ENCODE measurements around the gene NPW.

The NPW gene

GRCh38 chr16:1984347-1985225 is 35.0 kb upstream of the NPW start:
- DNase-seq (ENCODE audit: low spot score), result no peak

- no peak for DNase-seq (ENCODE audit: low spot score)
Measured at GRCh38 chr16:1985466-1986150, 34.0 kb upstream of the NPW start.

GRCh38 chr16:1987198-1987597 is 32.4 kb upstream of the NPW start:
- DNase-seq (ENCODE audit: low spot score), result no peak

- DNase-seq (ENCODE audit: low spot score), result no peak
Measured at GRCh38 chr16:1989209-1990100, 30.1 kb upstream of the NPW start, which contains the start of gene SYNGR3. Gene SYNGR3, plus strand, starts transcription at chr16:1989970. Its CDS starts 133 bp downstream, at chr16:1990103.

- no peak for DNase-seq (ENCODE audit: low spot score)
Measured at GRCh38 chr16:1990101-1990350, 29.6 kb upstream of the NPW start.

GRCh38 chr16:1990351-1991134 is 29.0 kb upstream of the NPW start:
- no peak for DNase-seq (ENCODE audit: low spot score)

GRCh38 chr16:1991135-1991551 is 28.4 kb upstream of the NPW start:
- DNase-seq (ENCODE audit: low spot score), result no peak

- DNase-seq (ENCODE audit: low spot score), result no peak
Measured at GRCh38 chr16:1991588-1991947, 28.0 kb upstream of the NPW start.

- peak; percentile 83 for DNase-seq (ENCODE audit: low spot score)
Measured at GRCh38 chr16:1991948-1992703, 27.5 kb upstream of the NPW start.

- DNase-seq (ENCODE audit: low spot score), result no peak
Measured at GRCh38 chr16:1992704-1993317, 26.8 kb upstream of the NPW start.

GRCh38 chr16:1993731-1994131 is 25.9 kb upstream of the NPW start:
- DNase-seq (ENCODE audit: low spot score), result no peak

GRCh38 chr16:1997494-1998359 is 21.9 kb upstream of the NPW start:
- DNase-seq (ENCODE audit: low spot score), result no peak

- DNase-seq (ENCODE audit: low spot score), result no peak
Measured at GRCh38 chr16:1998360-1998835, 21.2 kb upstream of the NPW start.

- no peak for DNase-seq (ENCODE audit: low spot score)
Measured at GRCh38 chr16:1998852-1999801, 20.5 kb upstream of the NPW start.

- DNase-seq (ENCODE audit: low spot score), result no peak
Measured at GRCh38 chr16:1999866-2000514, 19.6 kb upstream of the NPW start.

- no peak for DNase-seq (ENCODE audit: low spot score)
Measured at GRCh38 chr16:2001035-2001434, 18.6 kb upstream of the NPW start.

- no peak for DNase-seq (ENCODE audit: low spot score)
Measured at GRCh38 chr16:2001456-2002355, 17.9 kb upstream of the NPW start.
